ENCODE measurements around the gene TPM1. TPM values are rescaled to one million over a fixed set of nuclear protein-coding genes. Genes with fewer than 3 reads are reported as not detected.

Gene TPM1
- total and polyA plus RNA-seq, 2 of the 4 experiments (the other 2 are of a cell fraction): 661 to 1,623 TPM

DNA sequence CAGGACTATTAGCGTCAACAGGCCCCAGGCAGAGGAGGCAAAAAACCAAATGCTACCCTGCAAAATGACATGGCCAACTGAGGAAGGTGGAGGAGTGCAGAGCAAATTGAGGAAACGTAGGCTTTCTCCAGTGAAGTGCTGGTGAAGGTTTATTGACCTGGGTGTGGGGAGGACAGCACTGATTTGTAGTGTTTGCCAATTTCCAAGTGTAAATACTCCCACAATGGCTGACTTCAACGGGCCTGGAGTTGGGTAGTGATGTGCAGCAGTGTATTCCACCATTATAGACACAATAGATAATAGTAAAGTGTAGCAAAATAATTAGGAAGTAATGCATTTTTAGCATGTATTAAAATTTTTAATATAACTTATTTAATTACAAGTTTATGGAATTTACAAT, 32.2 kb upstream of the TPM1 start:
- Histone ChIP-seq H3K4me2 (ENCODE audit: low read depth, low read length) (no peak overlapping the region), H3K9me3 (ENCODE audit: control insufficient read depth, insufficient read depth, low read length) (no peaks in the 10 kb centered on the region), H3K79me1 (ENCODE audit: low read depth in 1 of 2, low read length in 2 of 2) (no peaks in the 10 kb centered on the region; a peak in 1 of 4 replicates), H3K4ac (ENCODE audit: low read depth, low read length) (no peak overlapping the region), H3K23ac (ENCODE audit: low read depth, low read length) (no peak overlapping the region), H3K4me1 (ENCODE audit: control insufficient read depth, insufficient read depth, low read length) (peaks cover 15% of the 10 kb centered on the region), H3K4me3 (ENCODE audit: insufficient read depth, low read depth, low read length) (no peak overlapping the region), H2AK5ac (ENCODE audit: low read depth, low read length) (peak overlapping the region; percentile 16; the same call in 1 of the 2 replicates), H4K8ac (ENCODE audit: low read depth in 2 of 2, low read length in 2 of 2) (no peak overlapping the region), H2BK5ac (ENCODE audit: low read depth, low read length, poor library complexity, severe bottlenecking) (no peak overlapping the region), H2BK120ac (ENCODE audit: low read depth, low read length) (no peak overlapping the region; the same call in 1 of the 2 replicates), H4K5ac (ENCODE audit: low read depth, low read length) (no peak overlapping the region), H4K20me1 (ENCODE audit: insufficient read depth, low read length) (no peaks in the 10 kb centered on the region), H2BK20ac (ENCODE audit: low read depth, low read length) (no peak overlapping the region), H3K27me3 (ENCODE audit: control insufficient read depth, insufficient read depth, low read length) (no peaks in the 10 kb centered on the region), H3K18ac (ENCODE audit: low read depth, low read length) (no peak overlapping the region), H3K36me3 (ENCODE audit: control insufficient read depth, insufficient read depth, low read length) (no peaks in the 10 kb centered on the region), H3K9me1 (ENCODE audit: insufficient read depth, low read length) (peaks cover 10% of the 10 kb centered on the region), H4K91ac (ENCODE audit: insufficient read depth, low read depth, low read length) (no peak overlapping the region), H3K27ac (ENCODE audit: insufficient read depth, low read length) (no peak overlapping the region), H2AK9ac (replicated peaks; ENCODE audit: low read depth, low read length, poor library complexity) (peak overlapping the region; percentile 62), H3K14ac (replicated peaks; ENCODE audit: low read depth, low read length) (no peak overlapping the region), H3K56ac (ENCODE audit: extremely low read depth, insufficient read depth, low read length) (no peak overlapping the region), H2BK15ac (ENCODE audit: low read depth, low read length) (no peak overlapping the region), H2AFZ (replicated peaks; ENCODE audit: low read length, poor library complexity) (no peak overlapping the region), H3K9ac (ENCODE audit: low read depth, low read length) (no peak overlapping the region)
- ATAC-seq (ENCODE audit: low read depth): no peak
- in situ Hi-C loops (cut with MboI; ENCODE audit: low sequenced_read_pairs): no loop called here
- 100% methylated on average over 2 of the region's 3 CpGs; no CpG with 5 or more reads in 1 of the 2 experiments for WGBS, 2 experiments (ENCODE audit: extremely low coverage in 2 of 2, insufficient read length in 1 of 2)
- POLR2A ChIA-PET (ENCODE audit: unreplicated experiment): no interaction called here
- DNase-seq: no peak
- intact Hi-C loops (cut with micrococcal nuclease): no loop called here
- dilution Hi-C loops (cut with HindIII; ENCODE audit: low sequenced_read_pairs, unreplicated experiment): no loop called here
- CTCF ChIA-PET: no interaction called here
- no TSS peak for BruUV-seq (replicated peaks)
- TF ChIP-seq CEBPB (IDR thresholded peaks at IDR 0.05; ENCODE audit: low read depth, low read length) (no peak), MXI1 (IDR thresholded peaks at IDR 0.05; ENCODE audit: borderline replicate concordance, low read depth, low read length) (no peak), FOS (IDR thresholded peaks at IDR 0.05; ENCODE audit: low read depth, low read length) (no peak)
